SKM-1 treated with dmso at 0.1 percent for 144 hours (cell line): ENCODE measurements around the gene ZNF385B.

Experiments
- DNase-seq: peaks from one replicate; lab custom pipeline; 2025; ENCODE audit not compliant: unreplicated experiment; lab: John Stamatoyannopoulos, UW

The ZNF385B gene

DNA sequence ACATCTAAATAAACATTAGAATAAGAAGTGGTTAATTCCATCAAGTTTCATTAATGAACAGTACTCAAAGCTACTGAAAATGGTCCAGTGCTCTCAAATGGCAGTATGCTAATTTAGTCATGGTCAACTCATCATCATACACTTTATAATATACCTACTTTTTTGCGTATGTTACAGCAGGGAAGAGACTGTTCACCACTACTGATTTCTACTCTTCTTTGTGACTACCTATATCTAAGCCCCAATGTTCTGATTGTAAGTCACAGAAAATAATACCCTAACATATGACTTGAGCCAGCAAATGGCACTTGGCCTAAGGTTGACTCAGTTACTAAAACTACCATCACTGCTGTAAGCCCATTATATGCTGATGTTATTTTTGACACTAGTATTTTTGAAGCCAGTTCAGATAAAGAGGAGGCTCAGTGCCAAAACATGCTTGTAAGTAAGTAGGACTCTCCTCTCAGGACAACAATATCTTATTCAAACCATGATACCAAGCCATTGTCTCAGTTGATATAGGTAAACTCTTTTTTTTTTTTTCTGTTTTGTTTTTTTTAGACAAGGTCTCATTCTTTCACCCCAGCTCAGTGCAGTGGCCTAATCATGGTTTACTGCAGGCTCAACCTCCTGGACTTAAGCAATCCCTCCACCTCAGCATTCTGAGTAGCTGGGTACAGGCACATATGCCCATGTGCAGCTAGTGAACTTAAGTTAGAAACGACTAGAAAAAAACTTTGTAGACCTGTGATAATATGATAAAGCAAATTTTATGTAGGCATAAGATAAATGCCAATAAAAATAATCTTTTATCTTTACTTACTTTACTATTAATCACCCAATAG is 266.9 kb downstream of the ZNF385B start:
- no peak for DNase-seq

- no peak for DNase-seq
Observed at GRCh38 chr2:179593323-179593722, 268.1 kb downstream of the ZNF385B start.

GRCh38 chr2:179592167-179592936 is 269.1 kb downstream of the ZNF385B start:
- DNase-seq, result no peak

DNA sequence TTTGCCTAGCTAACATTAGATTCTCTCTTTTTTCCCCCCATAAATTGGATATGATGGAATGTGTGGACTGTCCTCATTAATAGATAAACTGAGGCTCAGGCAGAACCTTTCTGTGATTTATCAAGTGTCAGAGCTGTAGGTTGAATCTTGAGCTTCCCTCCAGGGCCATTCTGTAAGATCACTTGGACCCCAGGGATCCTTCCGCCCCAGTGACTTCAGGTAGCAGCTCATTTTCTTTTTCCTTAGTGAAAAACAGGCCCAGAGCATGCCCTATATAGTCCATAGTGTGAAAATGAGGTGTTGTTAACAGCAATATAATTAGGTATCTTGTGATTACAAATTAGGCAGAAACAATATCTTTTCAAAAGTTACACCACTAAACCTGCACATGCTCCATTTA is 269.7 kb downstream of the ZNF385B start:
- DNase-seq, result no peak

DNA sequence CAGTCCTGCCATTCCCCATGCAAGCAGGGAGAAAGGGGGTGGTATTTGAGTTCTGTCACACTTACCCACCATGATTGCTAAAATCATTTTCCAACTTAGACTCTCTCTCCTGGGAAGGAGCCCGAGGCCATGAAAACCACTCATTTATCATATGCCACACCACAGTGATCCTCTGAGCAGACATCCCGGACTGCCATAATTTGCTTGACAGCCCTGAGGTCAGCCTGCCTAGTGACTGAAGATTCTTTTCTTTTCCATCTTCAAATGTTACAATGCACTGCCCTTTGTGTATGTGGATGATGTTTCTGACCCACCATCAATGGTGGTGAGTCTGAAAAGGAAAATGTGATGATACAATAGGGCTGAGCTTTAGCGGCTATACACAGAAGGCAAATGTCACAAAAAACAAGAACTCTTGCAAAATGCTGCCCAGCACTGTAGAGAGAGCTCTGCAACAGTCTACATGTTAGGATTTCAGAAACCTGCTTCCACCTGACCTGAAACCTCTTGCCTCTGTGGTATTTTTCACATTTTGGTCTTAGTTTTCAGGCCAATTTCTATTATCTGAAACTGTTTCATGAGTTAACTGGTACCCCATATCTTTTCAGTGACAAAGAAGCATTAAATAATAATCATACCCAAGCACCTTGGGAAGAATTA is 272.8 kb downstream of the ZNF385B start:
- no peak for DNase-seq

GRCh38 chr2:179584760-179585159 is 276.7 kb downstream of the ZNF385B start:
- DNase-seq, result no peak

- DNase-seq, result no peak
Observed at GRCh38 chr2:179581605-179582004, 279.8 kb downstream of the ZNF385B start.

DNA sequence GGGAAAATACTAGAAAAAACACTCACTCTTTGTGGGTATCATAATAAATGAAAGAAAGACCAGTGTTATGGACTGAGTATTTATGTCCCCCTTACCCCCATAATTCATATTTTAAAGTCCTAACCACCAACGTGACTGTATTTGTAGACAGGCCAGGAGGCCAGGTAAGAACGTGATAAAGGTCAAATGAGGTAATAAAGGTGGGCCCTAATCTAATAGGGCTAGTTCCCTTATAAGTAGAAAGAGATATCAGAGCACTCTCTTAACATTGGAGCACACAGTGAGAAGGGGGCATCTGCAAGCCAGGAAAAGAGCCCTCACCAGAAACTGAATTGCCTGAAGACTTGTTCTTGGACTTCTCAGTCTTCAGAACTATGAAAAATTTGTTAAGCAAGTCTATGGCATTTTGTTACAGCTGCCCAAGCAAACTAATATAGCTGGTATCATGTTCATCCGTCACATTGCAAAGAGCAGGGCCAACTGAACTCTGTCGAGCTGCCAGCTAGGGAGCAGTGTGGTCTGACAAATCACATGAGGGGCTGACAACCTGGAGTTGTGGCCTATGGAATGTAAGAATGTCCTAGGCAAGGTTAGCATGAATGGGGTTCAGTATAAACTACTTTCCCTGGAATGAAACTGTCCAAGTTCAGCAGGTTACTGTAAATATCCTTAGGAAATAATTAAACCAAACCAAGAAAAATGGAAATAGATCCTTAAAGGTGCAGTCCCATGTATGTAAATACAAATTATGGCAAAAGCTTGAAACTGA is 280.9 kb downstream of the ZNF385B start:
- no peak for DNase-seq

DNA sequence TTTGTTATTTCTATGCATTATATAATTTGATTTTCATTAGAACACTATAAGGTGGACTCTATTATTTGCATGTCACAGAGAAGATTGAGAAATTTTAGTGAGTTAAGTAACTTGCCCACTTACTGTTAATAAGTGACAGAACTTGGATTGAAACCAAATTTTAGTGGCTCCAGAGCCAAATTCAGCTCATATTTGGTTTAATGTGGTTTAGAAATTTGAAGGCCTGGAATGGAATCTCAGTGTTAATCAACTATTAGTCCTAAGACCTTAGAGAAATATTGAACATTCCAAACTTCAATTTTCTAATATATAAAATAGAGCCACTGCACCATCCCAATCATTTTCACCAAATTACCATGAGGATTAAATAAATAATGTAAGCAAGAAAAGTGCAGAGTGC is 281.6 kb downstream of the ZNF385B start:
- no peak for DNase-seq

DNA sequence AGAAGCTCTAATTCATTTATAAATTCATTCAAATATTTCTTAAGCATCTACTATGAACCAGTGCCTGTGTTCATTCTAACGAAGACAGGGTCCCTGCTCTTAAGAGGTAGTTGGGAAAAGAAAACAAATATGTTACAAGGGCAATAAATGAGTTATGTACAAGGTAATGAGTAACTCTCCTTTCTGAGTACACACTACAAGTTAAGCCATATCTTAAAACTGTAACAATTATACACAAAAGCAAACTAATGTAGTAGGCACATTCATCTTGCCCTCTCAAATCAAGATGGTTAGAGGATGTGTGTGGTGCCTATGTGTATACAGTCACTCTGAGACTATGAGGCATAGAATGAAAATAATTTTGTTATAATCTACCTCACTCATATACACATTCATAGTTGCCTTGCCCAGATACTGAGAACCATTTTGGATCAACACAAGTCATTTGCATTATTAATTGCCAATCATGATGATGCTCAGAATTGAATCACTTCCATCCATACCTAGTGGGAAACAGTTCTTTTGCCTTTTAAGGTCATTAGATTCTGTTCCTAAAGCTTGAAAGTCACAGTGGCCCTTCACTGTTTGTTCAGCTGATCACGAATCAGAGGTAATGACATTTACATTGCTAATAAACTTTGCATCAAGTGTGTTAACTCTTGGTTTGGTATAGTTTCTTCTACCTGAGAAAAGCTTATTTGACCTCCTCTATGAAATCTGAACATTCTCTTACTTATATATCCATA is 283.1 kb downstream of the ZNF385B start:
- no peak for DNase-seq

GRCh38 chr2:179574061-179574519 is 287.3 kb downstream of the ZNF385B start:
- no peak for DNase-seq

DNA sequence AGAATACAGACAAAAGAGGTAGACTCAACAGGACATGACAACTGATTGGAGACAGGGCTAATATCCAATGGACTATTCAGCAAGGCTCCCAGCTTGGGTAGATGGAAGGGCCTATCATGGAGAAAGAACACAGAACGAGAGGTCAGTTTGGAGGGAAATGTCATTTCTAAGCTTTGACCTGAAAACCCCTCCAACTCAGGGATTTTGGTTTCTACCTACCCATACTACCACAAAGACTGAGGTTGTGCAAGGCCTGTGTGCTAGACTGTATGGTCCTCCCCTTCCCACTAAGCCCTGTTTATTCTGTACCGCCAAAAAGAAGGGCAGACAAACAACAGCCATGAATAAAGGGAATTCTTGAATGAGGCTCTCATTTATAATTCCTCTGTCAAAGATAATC is 288.9 kb downstream of the ZNF385B start:
- DNase-seq, result no peak

DNA sequence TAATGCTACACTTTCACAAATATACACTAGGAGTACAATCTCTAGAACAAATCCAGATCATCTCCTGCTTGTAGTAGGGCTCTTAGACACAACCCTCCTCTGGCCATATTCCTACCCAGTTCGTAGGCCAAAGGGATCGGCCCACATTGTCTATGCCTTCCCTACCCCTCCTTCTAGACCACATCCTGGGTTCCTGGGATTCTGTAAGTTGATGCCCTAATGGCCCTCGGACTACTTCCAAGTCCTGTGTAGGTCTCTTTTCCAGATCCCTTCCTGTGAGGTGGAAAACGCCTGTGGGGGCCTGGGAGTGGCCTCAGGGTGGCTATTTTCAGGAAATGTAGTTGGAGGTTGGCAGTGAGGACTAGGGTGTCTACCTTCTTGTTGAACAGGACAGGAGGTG is 289.7 kb downstream of the ZNF385B start:
- no peak for DNase-seq

DNA sequence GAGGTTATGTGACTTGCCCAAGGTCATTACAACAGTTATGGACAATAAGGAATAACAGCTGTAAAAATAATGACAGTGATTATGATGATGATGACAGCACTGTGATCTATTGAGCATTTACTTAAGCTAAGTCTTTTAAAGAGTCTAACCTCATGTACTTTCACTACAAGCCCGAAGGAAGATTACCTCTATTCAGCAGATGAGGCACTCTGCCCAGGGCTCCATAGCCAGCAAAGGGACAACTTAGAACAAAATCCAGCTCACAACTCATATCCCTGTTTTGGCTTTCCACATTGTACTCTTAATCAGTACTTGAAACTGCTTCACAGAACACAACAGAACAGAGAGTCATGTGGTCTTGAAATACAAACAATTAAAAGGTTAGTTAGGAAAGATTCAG is 290.2 kb downstream of the ZNF385B start:
- DNase-seq, result no peak

DNA sequence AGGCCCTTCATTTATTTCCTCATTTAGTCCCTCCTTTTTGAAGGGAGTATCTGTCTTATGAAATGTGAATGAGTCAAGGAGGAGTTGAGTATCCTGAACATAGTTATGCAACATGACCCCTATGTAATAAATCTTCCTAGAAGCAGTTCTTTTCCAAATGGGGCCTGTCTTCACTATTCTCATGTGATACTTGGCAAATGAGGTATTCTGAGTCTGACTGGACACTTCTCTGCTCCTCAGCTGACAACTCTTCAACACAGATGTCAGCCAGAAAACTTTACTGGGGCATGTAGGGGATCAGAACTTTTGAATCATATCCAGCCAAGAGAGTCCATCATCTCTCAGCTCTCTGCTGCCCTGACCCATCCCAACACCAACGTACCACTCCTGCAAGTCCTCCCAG is 291.6 kb downstream of the ZNF385B start:
- peak; percentile 7 for DNase-seq

GRCh38 chr2:179565807-179566206 is 295.6 kb downstream of the ZNF385B start:
- DNase-seq, result no peak

- no peak for DNase-seq
Observed at GRCh38 chr2:179562330-179562885, 299.0 kb downstream of the ZNF385B start.

GRCh38 chr2:179561702-179562101 is 299.7 kb downstream of the ZNF385B start:
- no peak for DNase-seq

- no peak for DNase-seq
Observed at GRCh38 chr2:179560257-179560735, 301.1 kb downstream of the ZNF385B start.
